ENCODE data around the gene TNN. TPM values are rescaled to one million over a fixed set of nuclear protein-coding genes. Genes with fewer than 3 reads are reported as not detected.

The TNN gene
- total RNA-seq, 1 donor from 2014 or later, result 0.58 TPM

Other genes with a start within 250 kb of the TNN start
- 27.8 TPM for gene CACYBP, start 67.9 kb upstream of the TNN start, total RNA-seq
- gene MRPS14, start 44.4 kb upstream of the TNN start, total RNA-seq, result 20.4 TPM
- gene KIAA0040, start 124.9 kb downstream of the TNN start, total RNA-seq, result 5.9 TPM

Data from left lobe of liver (tissue), 1 donor.